Measurements from ENCODE around the gene CRYBB2. TPM values are rescaled to one million over a fixed set of nuclear protein-coding genes. Genes with fewer than 3 reads are reported as not detected.
"Not testable (repeated sequence)": the region's sequence is repeated elsewhere in the genome, so short reads cannot be mapped to it uniquely, and the experiment has no call there.

CRYBB2 gene
- total RNA-seq, 1 experiment from 2014 or later = not detected

DNA sequence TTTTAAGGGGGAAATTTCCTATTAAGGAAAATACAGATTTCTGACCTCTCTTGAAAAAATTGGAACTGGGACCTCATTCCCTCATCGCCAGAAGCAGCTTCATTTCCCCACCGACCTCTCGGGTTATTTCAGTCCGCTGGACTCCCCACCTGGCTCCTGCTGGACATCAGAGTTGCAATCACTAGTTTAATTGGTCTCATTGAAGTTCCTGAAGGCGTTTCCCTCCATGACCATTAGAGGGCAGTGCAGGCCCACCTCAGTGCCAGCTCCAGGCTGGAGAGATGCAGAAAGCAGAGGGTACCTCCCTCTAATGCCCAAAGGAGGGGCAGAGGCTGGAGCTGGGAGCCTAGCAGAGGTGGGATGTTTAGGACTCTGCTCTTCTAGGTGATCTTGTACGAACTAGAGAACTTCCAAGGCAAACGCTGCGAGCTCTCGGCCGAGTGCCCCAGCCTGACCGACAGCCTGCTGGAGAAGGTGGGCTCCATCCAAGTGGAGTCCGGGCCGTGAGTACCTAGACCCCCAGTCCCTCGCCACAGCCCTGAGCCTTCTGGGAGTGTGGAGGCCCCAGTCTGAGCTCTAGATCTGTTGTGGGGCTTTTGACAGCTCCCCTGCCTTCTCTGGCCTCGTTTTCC lies 17.0 kb upstream of the CRYBB2 start:
- H3K4me3 ChIP-seq (ENCODE audit: low read depth, low read length, poor library complexity, severe bottlenecking) = no peak overlapping the region
- BruUV-seq (replicated peaks) = no TSS peak
- ChIA-PET CTCF (interaction anchor here (1.2 kb wide), 1 partner anchor 199 kb away, joined by 3 read pairs; no protein-coding TSS in a partner anchor), POLR2A (ENCODE audit: low non-redundant PET) (no interaction called here)
- no peak for TF ChIP-seq EZH2 (IDR thresholded peaks at IDR 0.05; ENCODE audit: borderline replicate concordance, low read depth, low read length, poor library complexity, severe bottlenecking)
- TF ChIP-seq, protein P1, sequence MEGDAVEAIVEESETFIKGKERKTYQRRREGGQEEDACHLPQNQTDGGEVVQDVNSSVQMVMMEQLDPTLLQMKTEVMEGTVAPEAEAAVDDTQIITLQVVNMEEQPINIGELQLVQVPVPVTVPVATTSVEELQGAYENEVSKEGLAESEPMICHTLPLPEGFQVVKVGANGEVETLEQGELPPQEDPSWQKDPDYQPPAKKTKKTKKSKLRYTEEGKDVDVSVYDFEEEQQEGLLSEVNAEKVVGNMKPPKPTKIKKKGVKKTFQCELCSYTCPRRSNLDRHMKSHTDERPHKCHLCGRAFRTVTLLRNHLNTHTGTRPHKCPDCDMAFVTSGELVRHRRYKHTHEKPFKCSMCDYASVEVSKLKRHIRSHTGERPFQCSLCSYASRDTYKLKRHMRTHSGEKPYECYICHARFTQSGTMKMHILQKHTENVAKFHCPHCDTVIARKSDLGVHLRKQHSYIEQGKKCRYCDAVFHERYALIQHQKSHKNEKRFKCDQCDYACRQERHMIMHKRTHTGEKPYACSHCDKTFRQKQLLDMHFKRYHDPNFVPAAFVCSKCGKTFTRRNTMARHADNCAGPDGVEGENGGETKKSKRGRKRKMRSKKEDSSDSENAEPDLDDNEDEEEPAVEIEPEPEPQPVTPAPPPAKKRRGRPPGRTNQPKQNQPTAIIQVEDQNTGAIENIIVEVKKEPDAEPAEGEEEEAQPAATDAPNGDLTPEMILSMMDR (conservative IDR thresholded peaks at IDR 0.05; ENCODE audit: low read depth, low read length) = peak; percentile 90
- H3K9me3 ChIP-seq (ENCODE audit: low read depth, low read length, poor library complexity, severe bottlenecking) = no peaks in the 10 kb centered on the region
- no peak overlapping the region for H3K27ac ChIP-seq (ENCODE audit: low read depth, low read length, poor library complexity, severe bottlenecking)
- peak; percentile 75 for DNase-seq (ENCODE audit: low spot score)
- H3K36me3 ChIP-seq (ENCODE audit: insufficient read depth, low read length, poor library complexity, severe bottlenecking) = no peaks in the 10 kb centered on the region
- no peaks in the 10 kb centered on the region for H3K4me1 ChIP-seq (ENCODE audit: insufficient read depth, low read length, poor library complexity, severe bottlenecking)
- intact Hi-C loops (cut with micrococcal nuclease; ENCODE audit: unreplicated experiment) = loop anchor here (2.0 kb wide), 2 partner anchors 132 to 570 kb away; no protein-coding TSS in a partner anchor
- H3K27me3 ChIP-seq (replicated peaks; ENCODE audit: insufficient read depth, low read depth, low read length, poor library complexity) = no peaks in the 10 kb centered on the region

DNA sequence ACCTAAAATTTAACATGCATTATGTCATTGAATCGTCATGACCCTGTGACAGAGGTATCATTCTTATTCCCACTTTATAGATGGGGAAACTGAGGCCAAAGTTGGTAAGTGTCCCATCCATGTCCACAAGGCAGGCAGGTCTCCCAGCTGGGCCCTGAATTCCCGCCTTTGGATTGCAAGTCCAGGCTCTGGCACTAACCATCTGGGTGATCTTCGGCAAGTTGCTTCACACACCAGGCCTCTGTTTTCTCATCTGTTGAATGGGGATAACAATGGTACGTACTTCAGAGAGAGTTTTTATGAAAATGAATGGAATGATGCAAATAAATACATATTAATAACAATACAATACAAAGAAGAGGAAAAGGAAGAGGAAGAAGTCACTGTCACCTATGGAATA lies 16.4 kb upstream of the CRYBB2 start:
- intact Hi-C loops (cut with micrococcal nuclease; ENCODE audit: unreplicated experiment) = loop anchor here (2.0 kb wide), 2 partner anchors 132 to 570 kb away; no protein-coding TSS in a partner anchor
- no peak for DNase-seq (ENCODE audit: low spot score)
- Histone ChIP-seq H3K36me3 (ENCODE audit: insufficient read depth, low read length, poor library complexity, severe bottlenecking) (no peaks in the 10 kb centered on the region), H3K4me3 (ENCODE audit: low read depth, low read length, poor library complexity, severe bottlenecking) (no peak overlapping the region), H3K27me3 (replicated peaks; ENCODE audit: insufficient read depth, low read depth, low read length, poor library complexity) (no peaks in the 10 kb centered on the region), H3K4me1 (ENCODE audit: insufficient read depth, low read length, poor library complexity, severe bottlenecking) (no peaks in the 10 kb centered on the region), H3K9me3 (ENCODE audit: low read depth, low read length, poor library complexity, severe bottlenecking) (no peaks in the 10 kb centered on the region), H3K27ac (ENCODE audit: low read depth, low read length, poor library complexity, severe bottlenecking) (no peak overlapping the region)
- no TSS peak for BruUV-seq (replicated peaks)
- no peak for TF ChIP-seq EZH2 (IDR thresholded peaks at IDR 0.05; ENCODE audit: borderline replicate concordance, low read depth, low read length, poor library complexity, severe bottlenecking)
- TF ChIP-seq, protein P1 (conservative IDR thresholded peaks at IDR 0.05; ENCODE audit: low read depth, low read length) = no peak
- ChIA-PET POLR2A (ENCODE audit: low non-redundant PET) (no interaction called here), CTCF (no interaction called here)

DNA sequence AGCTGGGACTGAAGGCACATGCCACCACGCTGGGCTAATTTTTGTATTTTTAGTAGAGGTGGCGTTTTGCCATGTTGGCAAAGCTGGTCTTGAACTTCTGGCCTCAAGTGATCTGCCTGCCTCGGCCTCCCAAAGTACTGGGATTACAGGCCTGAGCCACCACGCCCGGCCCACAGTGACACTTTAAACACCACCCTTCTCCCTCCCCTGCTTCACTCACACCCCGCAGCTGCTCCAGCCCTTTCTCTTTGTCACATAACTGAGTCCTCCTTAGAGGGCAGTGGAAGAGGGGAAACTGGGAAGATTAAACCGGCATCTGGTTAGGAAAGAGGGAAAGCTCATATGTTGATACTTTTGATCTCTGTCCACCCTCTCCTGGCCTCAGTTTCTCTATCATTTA lies 14.9 kb upstream of the CRYBB2 start:
- CTCF ChIA-PET; H3K9me3 ChIP-seq (ENCODE audit: low read depth, low read length, poor library complexity, severe bottlenecking); BruUV-seq (replicated peaks); intact Hi-C loops (cut with micrococcal nuclease; ENCODE audit: unreplicated experiment); H3K36me3 ChIP-seq (ENCODE audit: insufficient read depth, low read length, poor library complexity, severe bottlenecking); H3K4me3 ChIP-seq (ENCODE audit: low read depth, low read length, poor library complexity, severe bottlenecking); H3K27ac ChIP-seq (ENCODE audit: low read depth, low read length, poor library complexity, severe bottlenecking); POLR2A ChIA-PET (ENCODE audit: low non-redundant PET); H3K4me1 ChIP-seq (ENCODE audit: insufficient read depth, low read length, poor library complexity, severe bottlenecking); DNase-seq (ENCODE audit: low spot score); H3K27me3 ChIP-seq (replicated peaks; ENCODE audit: insufficient read depth, low read depth, low read length, poor library complexity): not testable (repeated sequence)

DNA sequence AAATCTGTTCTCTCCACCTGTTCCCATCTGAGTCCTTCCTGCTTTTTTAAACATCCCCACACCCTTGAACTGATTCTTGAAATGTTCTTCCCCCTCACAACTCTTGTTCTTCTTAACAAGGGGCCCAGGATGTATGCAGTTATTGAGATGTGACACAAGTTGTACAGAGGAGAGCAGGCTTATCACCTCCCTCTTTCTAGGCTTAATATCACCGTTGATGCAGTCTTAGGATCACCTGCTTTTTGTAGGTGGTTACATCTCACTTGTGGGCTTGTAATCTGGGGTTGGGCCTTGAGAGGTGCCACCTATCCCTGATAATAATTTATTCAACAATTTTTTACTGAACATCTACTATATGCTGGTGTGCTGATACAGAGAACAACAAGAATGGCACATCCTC lies 13.6 kb upstream of the CRYBB2 start:
- TF ChIP-seq, protein P1 (conservative IDR thresholded peaks at IDR 0.05; ENCODE audit: low read depth, low read length) = no peak
- no peak for TF ChIP-seq EZH2 (IDR thresholded peaks at IDR 0.05; ENCODE audit: borderline replicate concordance, low read depth, low read length, poor library complexity, severe bottlenecking)
- POLR2A ChIA-PET (ENCODE audit: low non-redundant PET) = no interaction called here

More for the DNA sequence above, 13.6 kb upstream of the CRYBB2 start:
- Histone ChIP-seq H3K9me3 (ENCODE audit: low read depth, low read length, poor library complexity, severe bottlenecking) (no peaks in the 10 kb centered on the region), H3K4me1 (ENCODE audit: insufficient read depth, low read length, poor library complexity, severe bottlenecking) (no peaks in the 10 kb centered on the region), H3K4me3 (ENCODE audit: low read depth, low read length, poor library complexity, severe bottlenecking) (no peak overlapping the region), H3K27me3 (replicated peaks; ENCODE audit: insufficient read depth, low read depth, low read length, poor library complexity) (no peaks in the 10 kb centered on the region), H3K27ac (ENCODE audit: low read depth, low read length, poor library complexity, severe bottlenecking) (no peak overlapping the region), H3K36me3 (ENCODE audit: insufficient read depth, low read length, poor library complexity, severe bottlenecking) (no peaks in the 10 kb centered on the region)
- no peak for DNase-seq (ENCODE audit: low spot score)
- no TSS peak for BruUV-seq (replicated peaks)
- intact Hi-C loops (cut with micrococcal nuclease; ENCODE audit: unreplicated experiment) = no loop called here
- CTCF ChIA-PET = no interaction called here

All from A673 (cell line).